ENCODE results near the gene NTRK1. TPM values are rescaled to one million over a fixed set of nuclear protein-coding genes. Genes with fewer than 3 reads are reported as not detected.

Gene NTRK1
- total RNA-seq, 4 donors from 2014 or later, result 0.57 TPM; not detected in 3

DNA sequence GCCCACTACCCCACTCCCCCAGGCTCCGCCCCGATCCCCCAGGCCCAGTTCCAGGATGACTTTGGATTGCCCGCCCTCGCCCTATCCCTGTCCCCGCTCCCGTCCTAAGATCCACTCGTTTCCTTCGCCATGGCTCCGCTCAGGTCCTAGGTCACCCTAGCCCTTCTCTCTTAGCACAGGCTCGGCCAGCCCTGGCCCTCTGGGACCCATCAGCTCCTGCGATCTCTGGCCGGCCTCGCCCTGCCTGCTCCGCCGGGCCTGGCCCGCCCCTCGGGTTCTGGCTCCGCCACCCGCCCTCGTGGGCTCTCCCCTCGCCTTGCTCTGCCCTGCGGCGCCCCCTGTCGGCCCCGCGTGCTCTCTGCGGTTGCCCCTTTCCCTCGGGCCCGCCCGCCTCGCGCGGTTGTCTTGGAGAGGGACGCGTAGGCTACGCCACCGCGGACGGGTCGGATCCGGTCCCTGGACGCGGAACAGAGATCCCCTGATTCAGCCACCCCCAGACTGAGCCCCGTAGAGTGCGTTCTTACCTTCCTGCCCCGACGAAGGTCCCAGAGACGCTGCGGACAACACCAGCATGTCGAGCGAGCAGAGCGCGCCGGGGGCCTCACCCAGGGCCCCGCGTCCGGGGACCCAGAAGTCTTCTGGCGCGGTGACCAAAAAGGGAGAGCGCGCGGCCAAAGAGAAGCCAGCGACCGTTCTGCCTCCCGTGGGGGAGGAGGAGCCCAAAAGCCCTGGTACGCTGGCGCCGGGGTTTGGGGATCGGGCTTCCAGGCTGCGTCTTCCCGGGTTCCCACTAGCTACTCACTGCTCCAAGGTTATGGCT, 59.8 kb downstream of the NTRK1 start, which contains the start of gene LRRC71:
Gene LRRC71 (plus strand): TSS at position 400 of the 820 bp plus-strand sequence. CDS start 172 bp downstream, at position 572.
- Histone ChIP-seq H3K9me3 (no peaks in the 10 kb centered on the region), H3K4me3 (peak within 1 kb of the TSS in 1 of 4 donors; percentile 2), H3K27me3 (peaks cover 0 to 18% of the 10 kb centered on the region in 2 donors), H3K27ac (no peak within 1 kb of the TSS), H3K4me1 (peaks cover 0 to 21% (median 0%) of the 10 kb centered on the region in 4 donors), H3K36me3 (no peaks in the 10 kb centered on the region)
- TF ChIP-seq, protein P1, sequence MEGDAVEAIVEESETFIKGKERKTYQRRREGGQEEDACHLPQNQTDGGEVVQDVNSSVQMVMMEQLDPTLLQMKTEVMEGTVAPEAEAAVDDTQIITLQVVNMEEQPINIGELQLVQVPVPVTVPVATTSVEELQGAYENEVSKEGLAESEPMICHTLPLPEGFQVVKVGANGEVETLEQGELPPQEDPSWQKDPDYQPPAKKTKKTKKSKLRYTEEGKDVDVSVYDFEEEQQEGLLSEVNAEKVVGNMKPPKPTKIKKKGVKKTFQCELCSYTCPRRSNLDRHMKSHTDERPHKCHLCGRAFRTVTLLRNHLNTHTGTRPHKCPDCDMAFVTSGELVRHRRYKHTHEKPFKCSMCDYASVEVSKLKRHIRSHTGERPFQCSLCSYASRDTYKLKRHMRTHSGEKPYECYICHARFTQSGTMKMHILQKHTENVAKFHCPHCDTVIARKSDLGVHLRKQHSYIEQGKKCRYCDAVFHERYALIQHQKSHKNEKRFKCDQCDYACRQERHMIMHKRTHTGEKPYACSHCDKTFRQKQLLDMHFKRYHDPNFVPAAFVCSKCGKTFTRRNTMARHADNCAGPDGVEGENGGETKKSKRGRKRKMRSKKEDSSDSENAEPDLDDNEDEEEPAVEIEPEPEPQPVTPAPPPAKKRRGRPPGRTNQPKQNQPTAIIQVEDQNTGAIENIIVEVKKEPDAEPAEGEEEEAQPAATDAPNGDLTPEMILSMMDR (IDR thresholded peaks at IDR 0.05), result peak in 5 of 6 experiments; percentile 4 to 83 (median 69)
- no peak for TF ChIP-seq POLR2A (IDR thresholded peaks at IDR 0.05)
- DNase-seq, result peak in 2 of 3 donors; percentile 70 to 85

DNA sequence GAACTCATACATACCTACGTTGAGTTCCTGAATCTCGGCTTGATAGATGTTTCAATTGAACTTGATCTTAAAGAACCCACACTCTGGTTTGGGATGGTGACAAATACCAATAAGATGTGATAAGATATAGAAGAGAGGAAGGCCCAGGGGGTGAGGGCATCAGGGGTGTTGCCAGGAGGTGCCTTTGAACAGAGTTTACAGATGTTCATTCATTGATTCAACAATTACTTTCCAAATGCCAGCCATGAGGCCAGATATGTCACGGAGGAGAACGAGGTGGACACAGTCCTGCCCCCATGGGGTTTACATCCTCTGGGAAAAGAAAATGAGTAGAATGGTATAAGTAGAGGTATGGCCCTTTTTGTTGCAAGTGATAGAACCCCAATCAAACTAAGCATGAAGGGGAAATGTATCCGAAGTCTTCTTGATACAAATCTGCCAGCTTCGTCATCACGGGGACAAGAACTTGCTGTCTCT, 60.4 kb downstream of the NTRK1 start:
- no peak for DNase-seq
- H3K9me3 ChIP-seq, result no peaks in the 10 kb centered on the region
- peaks cover 0 to 21% (median 0%) of the 10 kb centered on the region in 4 donors for H3K4me1 ChIP-seq
- H3K4me3 ChIP-seq, result no peak overlapping the region
- H3K27me3 ChIP-seq, result peaks cover 0 to 18% of the 10 kb centered on the region in 2 donors
- TF ChIP-seq, protein P1 (IDR thresholded peaks at IDR 0.05), result no peak
- TF ChIP-seq POLR2A (IDR thresholded peaks at IDR 0.05), result no peak
- no peaks in the 10 kb centered on the region for H3K36me3 ChIP-seq
- H3K27ac ChIP-seq, result no peak overlapping the region

DNA sequence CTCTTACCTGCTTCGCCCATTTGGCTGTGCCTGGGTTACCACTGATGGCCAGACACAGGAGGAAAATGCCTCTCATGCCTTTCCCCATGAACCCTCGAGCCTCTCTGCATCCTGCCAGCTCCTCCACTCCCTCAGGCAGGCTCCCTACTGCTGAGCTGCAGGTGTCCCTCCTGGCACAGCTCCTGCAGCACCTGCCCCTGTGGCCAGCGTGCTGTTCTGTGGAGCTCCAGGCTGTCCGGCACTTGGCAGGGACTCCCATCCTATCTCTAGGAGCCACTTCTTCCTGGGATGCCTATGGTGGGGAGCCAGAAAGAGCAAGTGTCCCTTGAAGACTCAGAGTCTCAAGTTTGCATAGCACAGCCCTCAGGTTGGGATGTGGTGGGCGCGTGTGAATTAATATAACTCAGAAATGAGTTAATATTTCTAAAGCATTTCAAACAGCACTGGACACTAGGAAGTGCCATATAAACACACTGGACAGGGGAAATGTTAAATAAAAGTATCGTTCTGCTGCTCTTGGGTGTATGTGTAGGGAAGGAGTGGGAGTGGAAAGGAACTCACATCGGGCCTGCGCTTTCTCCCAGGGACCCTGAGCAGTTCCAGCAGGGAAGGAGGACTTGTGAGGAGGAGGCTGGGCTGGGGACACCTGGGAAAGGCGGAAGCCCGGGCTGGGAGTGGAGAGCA, 62.5 kb downstream of the NTRK1 start:
- Histone ChIP-seq H3K4me3 (no peak overlapping the region), H3K27ac (no peak overlapping the region), H3K36me3 (no peaks in the 10 kb centered on the region), H3K9me3 (no peaks in the 10 kb centered on the region), H3K27me3 (peaks cover 0 to 30% of the 10 kb centered on the region in 2 donors), H3K4me1 (peaks cover 0 to 26% (median 0%) of the 10 kb centered on the region in 4 donors)
- TF ChIP-seq, protein P1 (IDR thresholded peaks at IDR 0.05), result no peak
- TF ChIP-seq POLR2A (IDR thresholded peaks at IDR 0.05), result no peak
- DNase-seq, result no peak

DNA sequence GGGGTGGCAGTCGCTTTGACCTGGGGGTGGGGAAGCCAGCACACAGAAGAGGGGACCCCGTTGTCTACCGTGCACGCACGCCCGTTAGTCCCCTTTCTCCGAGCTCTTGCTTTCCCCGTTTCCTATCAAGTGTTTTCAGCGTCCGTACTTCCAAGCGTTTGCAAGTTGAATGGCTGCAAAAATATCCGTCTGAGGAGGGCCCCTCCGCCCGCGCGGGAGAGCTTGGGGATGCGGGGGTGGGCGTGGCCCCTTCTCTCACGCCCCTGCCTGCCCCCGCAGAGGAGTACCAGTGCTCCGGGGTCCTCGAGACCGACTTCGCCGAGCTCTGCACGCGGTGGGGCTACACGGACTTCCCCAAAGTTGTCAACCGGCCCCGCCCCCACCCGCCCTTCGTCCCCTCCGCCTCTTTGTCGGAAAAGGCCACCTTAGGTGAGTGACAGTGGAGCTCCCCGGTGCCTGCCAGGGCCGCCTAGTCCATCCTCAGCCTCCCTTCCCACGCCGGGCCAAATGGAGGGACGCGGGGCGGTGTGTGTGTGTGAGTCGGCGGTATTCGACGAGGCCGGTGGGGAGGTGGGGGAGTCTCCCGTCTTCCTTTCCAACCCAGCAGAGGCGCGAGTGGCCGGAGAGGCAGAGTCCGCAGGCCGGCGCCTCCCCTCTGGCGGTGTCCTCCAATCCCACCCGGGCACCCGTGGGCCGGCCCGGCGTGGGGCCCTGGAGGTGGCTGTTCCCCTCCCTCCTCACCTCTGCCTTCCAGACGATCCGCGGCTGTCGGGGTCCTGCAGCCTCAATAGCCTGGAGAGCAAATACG, 63.2 kb downstream of the NTRK1 start:
- no peak overlapping the region for H3K27ac ChIP-seq
- H3K9me3 ChIP-seq, result no peaks in the 10 kb centered on the region
- H3K4me1 ChIP-seq, result peaks cover 0 to 26% (median 0%) of the 10 kb centered on the region in 4 donors
- TF ChIP-seq, protein P1 (IDR thresholded peaks at IDR 0.05), result no peak
- TF ChIP-seq POLR2A (IDR thresholded peaks at IDR 0.05), result no peak
- peak overlapping the region in 1 of 4 donors; percentile 9 for H3K4me3 ChIP-seq
- no peak for DNase-seq
- peaks cover 0 to 31% of the 10 kb centered on the region in 2 donors for H3K27me3 ChIP-seq
- H3K36me3 ChIP-seq, result no peaks in the 10 kb centered on the region
